ENCODE data around the gene ZSWIM5. TPM values are rescaled to one million over a fixed set of nuclear protein-coding genes. Genes with fewer than 3 reads are reported as not detected.
"Not testable (repeated sequence)": the region's sequence is repeated elsewhere in the genome, so short reads cannot be mapped to it uniquely, and the experiment has no call there.

ZSWIM5 gene
- total RNA-seq, 1 donor from 2014 or later: 0.84 TPM

DNA sequence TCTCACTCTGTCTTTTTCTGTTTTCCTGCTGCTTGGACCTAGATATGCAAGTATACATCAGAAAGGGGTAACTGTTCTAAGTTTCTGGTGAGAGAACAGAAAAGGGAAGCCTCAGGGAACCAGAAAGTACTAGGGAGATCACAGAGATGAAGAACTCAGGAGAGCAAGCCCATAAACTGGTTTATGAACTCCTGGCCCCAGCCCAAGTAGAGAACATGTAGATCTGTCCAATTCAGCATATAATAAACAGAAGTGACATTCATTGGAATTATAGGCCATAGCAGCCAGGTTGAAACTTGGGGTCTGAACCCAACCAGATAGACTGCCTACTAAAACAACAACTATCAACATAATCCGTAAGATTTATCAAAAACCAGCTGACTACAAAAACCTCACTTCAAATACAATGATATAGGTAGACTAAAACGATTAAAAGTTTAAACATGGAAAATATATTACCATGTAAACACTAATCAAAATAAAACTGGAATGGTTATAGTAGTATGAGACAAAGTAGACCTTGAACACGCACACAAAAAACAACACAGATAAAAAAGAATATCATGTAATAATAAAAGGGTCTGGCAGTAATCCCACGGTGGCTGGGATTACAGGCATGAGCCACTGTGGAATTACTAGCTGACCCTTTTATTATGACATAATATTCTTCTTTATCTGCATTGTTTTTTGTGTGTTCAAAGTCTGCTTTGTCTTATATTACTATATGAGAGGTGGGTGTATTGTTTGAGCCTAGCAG is 65.0 kb downstream of the ZSWIM5 start:
- DNase-seq (ENCODE audit: low read depth): no peak
- no peaks in the 10 kb centered on the region for H3K27me3 ChIP-seq (ENCODE audit: control insufficient read depth, insufficient read depth, low read length)
- TF ChIP-seq CTCF (IDR thresholded peaks at IDR 0.05; ENCODE audit: insufficient read depth, low read length, poor library complexity, severe bottlenecking): no peak
- H3K36me3 ChIP-seq (ENCODE audit: control insufficient read depth, insufficient read depth, low read length): no peaks in the 10 kb centered on the region
- H3K4me3 ChIP-seq (ENCODE audit: low read depth, low read length): no peak overlapping the region

GRCh38 chr1:45136984-45137383 is 69.4 kb downstream of the ZSWIM5 start:
- no peaks in the 10 kb centered on the region for H3K27me3 ChIP-seq (ENCODE audit: control insufficient read depth, insufficient read depth, low read length)
- DNase-seq (ENCODE audit: low read depth): no peak
- H3K36me3 ChIP-seq (ENCODE audit: control insufficient read depth, insufficient read depth, low read length): no peaks in the 10 kb centered on the region
- no peak overlapping the region for H3K4me3 ChIP-seq (ENCODE audit: low read depth, low read length)
- no peak for TF ChIP-seq CTCF (IDR thresholded peaks at IDR 0.05; ENCODE audit: insufficient read depth, low read length, poor library complexity, severe bottlenecking)

DNA sequence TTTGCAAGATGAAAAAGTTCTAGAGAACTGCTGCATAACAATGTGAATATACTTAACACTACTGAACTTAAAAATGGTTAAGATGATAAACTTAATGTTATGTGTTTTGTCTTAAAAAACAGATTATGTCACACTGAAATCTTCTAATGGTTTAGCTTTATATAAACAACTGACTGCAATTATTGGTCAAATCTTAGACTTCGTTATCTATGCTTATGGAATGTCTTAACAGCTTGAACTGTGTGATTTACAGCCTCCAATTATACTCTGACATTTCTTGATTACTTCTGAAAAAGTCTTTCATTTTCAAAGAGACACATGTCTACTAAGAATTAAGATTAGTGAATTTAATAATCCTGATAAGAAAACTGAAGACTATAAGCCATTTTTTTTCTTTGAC is 71.1 kb downstream of the ZSWIM5 start:
- Histone ChIP-seq H3K36me3 (ENCODE audit: control insufficient read depth, insufficient read depth, low read length) (no peaks in the 10 kb centered on the region), H3K27me3 (ENCODE audit: control insufficient read depth, insufficient read depth, low read length) (no peaks in the 10 kb centered on the region), H3K4me3 (ENCODE audit: low read depth, low read length) (no peak overlapping the region)
- no peak for TF ChIP-seq CTCF (IDR thresholded peaks at IDR 0.05; ENCODE audit: insufficient read depth, low read length, poor library complexity, severe bottlenecking)
- DNase-seq (ENCODE audit: low read depth): no peak

DNA sequence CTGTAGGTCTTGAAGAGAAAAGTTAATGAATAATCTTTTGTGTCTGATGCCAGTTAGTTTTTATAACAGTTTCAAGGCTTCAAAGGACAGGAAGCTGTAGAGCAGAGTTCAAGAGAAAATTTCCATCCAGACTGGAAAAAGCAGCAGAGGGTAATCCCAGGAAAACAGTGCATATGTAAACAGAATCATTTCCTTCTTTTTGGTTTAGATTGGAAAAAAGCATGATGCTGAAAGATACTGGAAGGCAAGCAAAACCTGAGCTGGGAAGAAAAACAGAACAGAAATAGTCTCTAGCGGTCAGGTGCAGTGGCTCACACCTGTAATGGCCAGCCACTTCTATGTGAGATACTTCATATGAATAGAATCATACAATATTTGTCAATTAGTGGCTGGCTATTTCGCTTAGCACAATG is 71.9 kb downstream of the ZSWIM5 start:
- no peak for TF ChIP-seq CTCF (IDR thresholded peaks at IDR 0.05; ENCODE audit: insufficient read depth, low read length, poor library complexity, severe bottlenecking)
- Histone ChIP-seq H3K4me3 (ENCODE audit: low read depth, low read length) (no peak overlapping the region), H3K27me3 (ENCODE audit: control insufficient read depth, insufficient read depth, low read length) (no peaks in the 10 kb centered on the region), H3K36me3 (ENCODE audit: control insufficient read depth, insufficient read depth, low read length) (no peaks in the 10 kb centered on the region)
- DNase-seq (ENCODE audit: low read depth): peak; percentile 1

GRCh38 chr1:45132719-45133118 is 73.7 kb downstream of the ZSWIM5 start:
- not testable (repeated sequence) for H3K36me3 ChIP-seq (ENCODE audit: control insufficient read depth, insufficient read depth, low read length); DNase-seq (ENCODE audit: low read depth); H3K4me3 ChIP-seq (ENCODE audit: low read depth, low read length); H3K27me3 ChIP-seq (ENCODE audit: control insufficient read depth, insufficient read depth, low read length)

DNA sequence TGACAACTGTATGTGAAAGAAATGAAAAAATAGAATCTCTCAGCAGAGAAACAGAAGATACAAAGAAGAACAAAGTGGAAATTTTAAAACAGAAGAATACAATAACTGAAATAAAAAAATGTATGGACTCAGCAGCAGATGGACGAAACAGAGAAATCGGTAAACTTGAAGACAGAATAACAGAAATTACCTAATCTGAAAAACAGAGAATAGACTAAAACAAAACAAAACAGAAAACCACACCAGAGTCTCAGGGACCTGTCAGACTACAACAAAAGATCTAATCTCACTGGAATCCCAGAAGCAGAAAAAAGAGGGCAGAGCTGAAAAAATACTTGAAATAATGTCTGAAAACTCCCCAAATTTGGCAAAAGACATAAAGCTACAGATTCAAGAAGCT is 83.0 kb downstream of the ZSWIM5 start:
- DNase-seq (ENCODE audit: low read depth): no peak
- H3K36me3 ChIP-seq (ENCODE audit: control insufficient read depth, insufficient read depth, low read length): no peaks in the 10 kb centered on the region
- TF ChIP-seq CTCF (IDR thresholded peaks at IDR 0.05; ENCODE audit: insufficient read depth, low read length, poor library complexity, severe bottlenecking): no peak
- no peak overlapping the region for H3K4me3 ChIP-seq (ENCODE audit: low read depth, low read length)
- peaks cover 2% of the 10 kb centered on the region for H3K27me3 ChIP-seq (ENCODE audit: control insufficient read depth, insufficient read depth, low read length)
